ENCODE results near the gene CFDP1.

DNA sequence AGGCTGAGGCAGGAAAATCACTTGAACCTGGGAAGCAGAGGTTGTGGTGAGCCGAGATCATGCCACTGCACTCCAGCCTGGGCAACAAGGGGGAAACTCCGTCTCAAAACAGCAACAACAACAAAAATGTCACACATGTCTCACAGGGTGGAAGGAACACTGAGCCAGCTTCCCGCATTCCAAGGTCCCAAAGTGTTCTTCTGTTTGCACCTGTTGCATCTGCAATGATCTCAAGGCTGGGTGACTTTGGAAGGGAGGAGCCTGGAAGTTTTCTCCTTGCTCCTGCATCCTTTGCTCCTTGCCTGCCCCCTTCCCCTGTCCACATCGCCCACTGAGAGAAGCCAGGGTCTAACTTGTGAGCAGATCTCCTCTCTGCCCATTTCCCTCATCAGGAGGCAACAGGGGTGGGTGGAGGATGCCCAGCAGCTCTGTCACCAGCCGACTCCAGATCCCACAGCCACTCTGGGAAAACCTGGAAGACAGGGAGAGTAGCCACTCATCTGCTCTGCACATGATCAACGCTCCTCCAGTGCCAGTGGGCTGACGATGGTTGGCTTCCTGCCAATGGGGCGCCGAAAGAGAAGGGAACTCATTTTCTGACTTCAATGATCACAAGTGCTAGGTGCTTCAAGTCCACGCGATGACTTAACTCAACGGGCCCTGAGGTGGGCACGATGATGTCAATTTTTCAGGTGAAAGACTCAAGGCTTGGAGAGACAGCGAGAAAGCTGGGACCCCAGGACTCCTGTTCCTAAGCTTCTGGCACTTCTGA lies 49.3 kb upstream of the CFDP1 start:
- TF ChIP-seq, protein P1, sequence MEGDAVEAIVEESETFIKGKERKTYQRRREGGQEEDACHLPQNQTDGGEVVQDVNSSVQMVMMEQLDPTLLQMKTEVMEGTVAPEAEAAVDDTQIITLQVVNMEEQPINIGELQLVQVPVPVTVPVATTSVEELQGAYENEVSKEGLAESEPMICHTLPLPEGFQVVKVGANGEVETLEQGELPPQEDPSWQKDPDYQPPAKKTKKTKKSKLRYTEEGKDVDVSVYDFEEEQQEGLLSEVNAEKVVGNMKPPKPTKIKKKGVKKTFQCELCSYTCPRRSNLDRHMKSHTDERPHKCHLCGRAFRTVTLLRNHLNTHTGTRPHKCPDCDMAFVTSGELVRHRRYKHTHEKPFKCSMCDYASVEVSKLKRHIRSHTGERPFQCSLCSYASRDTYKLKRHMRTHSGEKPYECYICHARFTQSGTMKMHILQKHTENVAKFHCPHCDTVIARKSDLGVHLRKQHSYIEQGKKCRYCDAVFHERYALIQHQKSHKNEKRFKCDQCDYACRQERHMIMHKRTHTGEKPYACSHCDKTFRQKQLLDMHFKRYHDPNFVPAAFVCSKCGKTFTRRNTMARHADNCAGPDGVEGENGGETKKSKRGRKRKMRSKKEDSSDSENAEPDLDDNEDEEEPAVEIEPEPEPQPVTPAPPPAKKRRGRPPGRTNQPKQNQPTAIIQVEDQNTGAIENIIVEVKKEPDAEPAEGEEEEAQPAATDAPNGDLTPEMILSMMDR (IDR thresholded peaks at IDR 0.05 in 8 of 11, conservative IDR thresholded peaks at IDR 0.05 in 3 of 11): no peak
- TF ChIP-seq POLR2A (IDR thresholded peaks at IDR 0.05) (no peak), POLR2AphosphoS5 (IDR thresholded peaks at IDR 0.05) (no peak)

Measured in spleen (tissue), 7 donors.